GM21360 (cell line): ENCODE data around the gene COL4A3.
A peak's percentile ranks its signal among the peaks of the same experiment; 100 is the strongest.

Experiments
- ATAC-seq: cut with Tn5 transposase; IDR thresholded peaks from one replicate; pipeline ENCODE4 v1.9.1; 2021; ENCODE audit warnings: mild to moderate bottlenecking, moderate library complexity; ENCODE audit not compliant: unreplicated experiment

The COL4A3 gene

DNA sequence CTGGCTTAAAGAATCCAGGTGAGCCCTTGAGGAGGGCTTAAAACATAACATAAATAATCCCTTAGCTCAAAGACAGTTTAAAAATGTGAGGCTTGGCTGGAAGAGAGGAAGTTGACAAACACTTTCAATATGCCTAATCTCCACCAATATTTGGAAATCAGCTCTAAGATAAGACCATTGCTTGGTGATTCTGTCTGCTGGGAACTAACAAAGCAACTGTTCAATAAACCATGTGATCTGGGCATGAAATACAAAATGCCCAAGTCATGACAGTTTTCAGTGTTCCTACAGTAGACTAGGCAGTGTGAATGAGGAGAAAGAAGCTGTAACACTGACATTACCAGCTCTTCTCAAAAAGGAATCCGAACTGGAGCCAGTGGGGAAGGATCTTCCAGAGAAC lies 171.3 kb downstream of the COL4A3 start:
- ATAC-seq = no peak

DNA sequence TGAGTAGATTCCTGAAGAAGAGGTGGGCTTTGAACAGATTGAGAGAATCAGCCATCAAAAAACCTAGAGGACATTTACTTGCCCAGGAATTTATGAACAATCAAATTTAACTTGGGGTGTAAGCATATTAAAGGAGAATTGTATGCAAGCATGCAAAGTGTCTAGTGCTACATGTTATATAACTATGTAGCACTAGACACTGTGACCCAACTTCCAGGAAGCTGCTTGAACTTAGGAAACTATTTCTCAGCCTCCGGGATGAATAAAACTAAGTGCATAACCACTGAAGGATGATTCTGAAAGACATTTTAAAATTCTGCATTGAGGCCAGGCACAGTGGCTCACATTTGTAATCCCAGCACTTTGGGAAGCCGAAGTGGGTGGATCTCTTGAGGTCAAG lies 173.0 kb downstream of the COL4A3 start:
- no peak for ATAC-seq

DNA sequence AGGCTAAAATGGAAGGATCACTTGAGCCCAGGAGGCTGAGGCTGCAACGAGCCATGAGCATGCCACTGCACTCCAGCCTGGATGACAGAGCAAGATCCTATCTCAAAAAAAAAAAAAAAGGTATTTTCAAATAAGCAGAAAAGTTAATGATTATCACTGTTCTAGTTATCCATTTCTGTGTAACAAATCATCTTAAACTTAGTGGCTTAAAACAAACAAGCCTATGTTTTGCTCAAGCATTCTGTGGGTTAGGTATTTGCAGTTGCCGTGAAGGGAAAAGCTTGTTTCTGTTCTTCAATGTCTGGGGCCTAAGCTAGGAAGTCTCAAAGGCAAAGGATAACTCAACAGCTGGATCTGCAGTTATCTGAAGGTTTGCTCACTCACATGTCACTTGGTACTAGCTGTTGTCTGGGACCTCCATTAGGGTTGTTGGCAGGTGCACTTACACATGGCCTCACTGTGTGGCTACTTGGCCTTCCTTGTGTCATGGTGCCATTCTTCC lies 174.7 kb downstream of the COL4A3 start:
- ATAC-seq = no peak

DNA sequence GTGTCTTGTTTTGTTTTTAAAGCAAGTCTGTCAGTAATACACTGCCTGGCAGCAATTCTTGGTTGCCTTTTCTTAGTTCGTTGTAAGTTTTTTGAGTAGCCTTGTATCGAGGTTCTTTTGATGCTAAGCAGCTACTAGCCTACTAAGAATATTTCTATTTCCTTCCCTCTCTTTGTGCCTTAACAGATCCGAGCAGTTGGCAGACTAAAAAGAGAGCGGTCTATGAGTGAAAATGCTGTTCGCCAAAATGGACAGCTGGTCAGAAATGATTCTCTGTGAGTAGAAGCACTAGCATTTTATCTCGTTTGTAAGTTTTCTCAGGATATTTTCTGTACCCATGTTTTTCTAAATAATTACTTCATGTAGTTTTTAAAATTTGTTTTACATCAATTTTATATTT lies 175.7 kb downstream of the COL4A3 start:
- no peak for ATAC-seq

DNA sequence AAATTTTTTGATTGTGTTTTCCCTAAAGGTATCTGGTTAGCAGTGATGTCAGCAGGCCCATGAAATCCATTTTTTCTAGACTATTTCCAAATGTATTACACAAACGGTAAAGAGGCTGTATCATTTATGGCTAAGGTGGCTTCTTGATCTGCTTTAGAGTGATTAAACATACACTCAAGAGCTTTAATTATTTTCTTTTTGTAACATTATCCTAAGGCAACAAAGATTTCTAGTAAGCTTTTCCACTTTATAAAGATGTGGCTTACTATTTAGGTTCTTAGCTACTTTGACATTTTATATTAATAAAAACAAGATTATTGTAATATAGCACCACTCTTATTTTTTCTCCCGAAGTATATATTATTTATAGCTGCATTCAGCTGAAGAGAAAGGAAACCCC lies 177.1 kb downstream of the COL4A3 start:
- ATAC-seq = no peak

DNA sequence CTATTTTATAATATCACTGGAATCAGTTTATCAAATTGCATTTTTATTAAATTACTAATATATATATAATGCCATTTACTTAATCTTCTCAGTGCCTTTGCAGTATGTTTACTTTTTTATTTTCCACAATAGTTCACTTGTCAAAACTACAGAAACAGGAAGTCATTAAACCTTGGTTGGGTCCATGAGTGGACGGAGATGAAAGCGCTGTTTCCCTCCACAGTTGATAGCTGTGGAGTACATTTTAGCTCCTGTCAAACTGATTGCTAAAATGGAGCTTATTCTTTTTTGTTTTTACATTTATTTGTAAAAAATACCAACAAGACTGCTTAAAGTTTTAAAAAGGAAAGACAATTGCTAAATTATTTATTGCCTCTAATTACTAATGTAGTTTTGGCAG lies 179.8 kb downstream of the COL4A3 start:
- no peak for ATAC-seq

DNA sequence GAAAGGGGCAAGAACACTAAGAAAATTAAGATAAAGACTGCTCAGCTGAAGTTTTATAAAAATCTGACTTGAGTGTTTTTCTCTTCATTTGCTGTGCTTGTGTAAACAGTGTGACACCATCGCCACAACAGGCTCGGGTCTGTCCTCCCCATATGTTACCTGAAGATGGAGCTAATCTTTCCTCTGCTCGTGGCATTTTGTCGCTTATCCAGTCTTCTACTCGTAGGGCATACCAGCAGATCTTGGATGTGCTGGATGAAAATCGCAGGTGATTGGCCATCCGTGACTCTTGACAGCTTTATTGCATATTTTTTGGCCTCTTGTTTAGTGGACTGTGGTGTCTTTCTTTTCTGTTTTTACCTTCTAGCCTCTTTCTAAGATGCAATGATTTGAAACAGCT lies 182.7 kb downstream of the COL4A3 start:
- no peak for ATAC-seq

DNA sequence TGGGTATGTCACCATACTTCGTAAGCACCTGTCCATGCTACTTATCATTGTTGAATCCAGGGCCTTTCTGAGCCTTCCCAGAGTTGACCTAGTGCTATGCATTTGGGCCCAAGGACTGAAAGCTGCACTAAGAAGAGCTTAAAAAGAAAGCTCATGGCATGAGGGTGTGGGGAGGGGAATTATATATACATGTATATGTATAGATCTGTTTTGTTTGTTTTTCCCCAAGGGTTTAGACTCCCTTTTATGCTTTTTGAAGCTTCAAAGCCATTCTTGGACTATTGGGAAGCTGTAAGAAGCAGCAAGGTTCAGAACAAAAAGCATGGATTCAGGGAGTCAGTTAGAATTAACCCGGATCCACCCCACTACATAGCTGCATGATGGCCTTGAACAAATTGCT lies 183.9 kb downstream of the COL4A3 start:
- no peak for ATAC-seq

DNA sequence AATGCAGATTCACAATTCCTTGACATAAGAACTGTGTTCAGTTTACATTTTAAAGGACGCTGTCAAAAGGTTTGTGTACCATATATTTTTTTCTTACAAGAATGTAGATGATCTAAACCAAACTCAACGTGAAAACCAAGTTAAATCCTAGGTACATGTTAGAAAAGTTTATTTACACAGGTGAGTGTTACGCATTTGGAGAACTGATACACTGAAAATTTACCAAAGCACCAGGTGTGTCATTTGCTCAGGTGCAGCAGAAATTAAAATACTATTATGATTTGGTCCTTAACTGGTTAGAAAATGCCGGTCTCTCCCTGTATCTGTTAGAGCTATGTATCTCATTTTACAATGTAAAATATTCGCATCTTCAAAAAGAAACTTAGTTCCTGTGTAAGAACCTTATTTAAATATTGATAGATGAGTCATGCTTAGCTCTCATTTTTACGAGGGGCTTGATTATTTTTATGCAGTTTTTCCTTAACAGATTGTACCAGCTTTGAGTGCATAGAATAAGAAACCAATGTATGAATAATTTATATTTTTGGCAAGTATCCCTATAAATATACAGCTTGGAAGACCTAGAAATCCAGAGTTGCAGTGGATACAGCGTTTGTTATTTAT lies 185.7 kb downstream of the COL4A3 start:
- no peak for ATAC-seq

DNA sequence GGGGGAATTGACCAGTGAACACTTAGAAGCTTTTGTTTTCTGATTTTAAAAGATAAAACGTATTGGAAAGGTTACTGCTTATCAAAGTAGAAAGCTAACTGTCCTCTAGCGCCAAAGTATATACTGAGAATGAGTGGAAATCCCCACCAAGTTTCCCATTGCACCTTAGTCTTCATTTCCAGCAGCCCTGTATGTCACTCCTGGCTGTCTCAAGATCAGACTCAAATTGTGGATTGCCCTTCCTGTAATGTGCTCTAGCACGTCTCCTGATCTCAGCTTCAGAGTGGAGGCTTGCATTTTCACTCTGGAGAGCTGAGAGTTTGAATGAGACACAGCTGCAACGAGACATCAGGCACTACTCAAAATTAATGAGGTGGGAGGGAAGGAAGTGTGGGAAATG lies 187.2 kb downstream of the COL4A3 start:
- ATAC-seq = peak; percentile 96

DNA sequence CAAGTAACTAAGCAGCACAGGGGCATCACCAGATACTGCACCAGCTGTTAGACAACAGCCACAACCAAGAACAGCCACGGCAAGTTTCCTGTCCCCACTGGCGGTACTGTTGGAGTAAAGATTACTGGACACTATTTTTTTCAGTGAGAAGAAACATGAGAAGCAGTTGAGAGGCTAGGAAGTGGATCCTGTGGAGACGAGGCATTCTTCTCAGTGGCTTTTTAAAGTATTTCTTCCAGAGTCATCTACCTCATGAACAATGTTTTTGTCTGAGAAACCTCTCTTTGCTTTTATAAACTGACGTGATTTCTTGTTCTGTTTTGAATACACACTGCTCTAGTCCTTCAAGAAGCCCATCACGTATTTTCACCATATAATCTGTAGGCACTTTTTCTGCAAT lies 195.9 kb downstream of the COL4A3 start:
- ATAC-seq = no peak

DNA sequence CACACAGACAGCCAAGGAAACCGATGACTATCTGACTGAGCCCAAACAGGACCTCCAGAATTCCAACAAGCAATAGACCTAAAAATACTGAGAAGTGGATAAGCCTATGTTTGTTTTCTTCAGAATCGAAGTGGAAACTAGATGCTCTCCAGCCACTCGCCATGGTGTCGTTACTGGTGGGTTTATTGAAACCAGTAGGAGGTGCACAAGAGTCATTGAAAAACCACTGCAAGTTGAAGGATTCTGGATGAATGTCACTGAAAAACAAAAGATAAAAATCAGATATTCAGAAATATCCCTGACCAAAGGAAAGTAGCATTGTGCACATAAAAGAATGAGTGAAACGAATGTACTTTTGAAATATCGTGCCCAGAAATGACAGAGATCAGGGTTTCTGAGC lies 199.3 kb downstream of the COL4A3 start:
- ATAC-seq = no peak
